Measurements from ENCODE around the gene SIAH2. TPM values are rescaled to one million over a fixed set of nuclear protein-coding genes. Genes with fewer than 3 reads are reported as not detected.
A peak's percentile ranks its signal among the peaks of the same experiment; 100 is the strongest.

SIAH2 gene
- total and polyA plus RNA-seq, 2 of the 8 experiments (the other 6 are each of a cell fraction or from before 2014, with no cell fraction given) = 23.9 to 34.2 TPM

DNA sequence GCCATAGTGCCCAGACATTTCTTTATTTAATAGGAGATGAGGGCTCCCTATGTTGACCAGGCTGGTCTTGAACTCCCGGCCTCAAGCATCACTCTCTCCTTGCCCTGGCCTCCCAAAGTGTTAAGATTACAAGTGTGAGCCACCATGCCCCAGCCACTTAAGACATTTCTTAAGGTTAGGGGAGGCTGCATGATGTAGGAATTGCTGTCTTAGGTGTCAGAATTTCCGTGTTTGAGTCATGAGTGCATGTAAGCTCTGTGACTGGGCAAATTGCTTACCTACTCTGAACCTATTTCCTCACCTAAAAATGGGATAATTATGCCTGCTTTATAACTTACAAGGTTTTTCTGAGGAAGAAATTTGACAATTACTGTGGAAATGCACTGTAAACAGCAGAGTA lies 34.2 kb upstream of the SIAH2 start:
- no peaks in the 10 kb centered on the region; the same call in 1 of the 2 replicates for H3K23me2 ChIP-seq (ENCODE audit: low read depth, low read length)
- H2AFZ ChIP-seq (ENCODE audit: low read length) = no peak overlapping the region
- WGBS, 2 experiments (ENCODE audit: extremely low coverage in 1 of 2, insufficient coverage in 1 of 2, insufficient read length in 1 of 2, insufficient replicate concordance in 2 of 2, low coverage in 1 of 2, low lambda C conversion rate in 2 of 2, missing lambda C conversion rate in 1 of 2) = 90% methylated on average over 2 of the region's 2 CpGs; no CpG with 5 or more reads in 1 of the 2 experiments
- no peak for FAIRE-seq
- no peak overlapping the region for H3K14ac ChIP-seq (ENCODE audit: insufficient read length)
- H2AK5ac ChIP-seq (ENCODE audit: low read depth, low read length) = no peak overlapping the region
- no peak overlapping the region for H4K5ac ChIP-seq (ENCODE audit: insufficient read length, low read depth, low read length)
- POLR2A ChIA-PET (ENCODE audit: partially characterized antibody) = interaction anchor here (0.7 kb wide), 2 partner anchors 37 to 322 kb away, joined by 3 read pairs; no protein-coding TSS in a partner anchor
- no peaks in the 10 kb centered on the region for H3K79me2 ChIP-seq (ENCODE audit: control insufficient read depth in 1 of 2, insufficient read depth in 2 of 2, low read length in 2 of 2)
- no peak overlapping the region for H3K18ac ChIP-seq (ENCODE audit: extremely low read depth, low read length)
- no peak overlapping the region for H3K4me2 ChIP-seq (ENCODE audit: insufficient read depth in 1 of 2, low read depth in 2 of 2, low read length in 2 of 2)
- no peaks in the 10 kb centered on the region for H3K9me3 ChIP-seq (ENCODE audit: insufficient read depth in 2 of 2, low read depth in 1 of 2, low read length in 1 of 2)
- H2BK20ac ChIP-seq (ENCODE audit: low read length) = no peak overlapping the region
- no peak overlapping the region for H2BK120ac ChIP-seq (replicated peaks; ENCODE audit: low read depth, low read length)
- H3K23ac ChIP-seq (ENCODE audit: insufficient read length) = no peak overlapping the region
- H3K27ac ChIP-seq (ENCODE audit: low read depth, low read length) = no peak overlapping the region
- no peaks in the 10 kb centered on the region for H3K79me1 ChIP-seq (ENCODE audit: low read depth, low read length)
- no peak overlapping the region for H2BK5ac ChIP-seq (ENCODE audit: low read depth, low read length)
- no peak overlapping the region for H3K56ac ChIP-seq (replicated peaks; ENCODE audit: insufficient read length, low read depth, low read length)
- peak overlapping the region; percentile 31 for H4K91ac ChIP-seq (replicated peaks; ENCODE audit: insufficient read length, low read length)
- H4K20me1 ChIP-seq (replicated peaks in 1 of 2; ENCODE audit: control insufficient read depth in 1 of 2, insufficient read depth in 2 of 2, low read length in 2 of 2) = no peaks in the 10 kb centered on the region
- no peaks in the 10 kb centered on the region for H3K27me3 ChIP-seq (replicated peaks in 1 of 4; ENCODE audit: control insufficient read depth in 3 of 4, extremely low read depth in 1 of 4, insufficient read depth in 3 of 4, low read length in 3 of 4)
- no peaks in the 10 kb centered on the region for H3K36me3 ChIP-seq (ENCODE audit: control insufficient read depth in 2 of 4, insufficient read depth in 4 of 4, low read length in 3 of 4)
- H2BK15ac ChIP-seq (ENCODE audit: low read length) = no peak overlapping the region
- no peak overlapping the region for H3K4ac ChIP-seq (replicated peaks; ENCODE audit: insufficient read length, low read depth, low read length)
- H3K9ac ChIP-seq (replicated peaks in 1 of 4; ENCODE audit: extremely low read depth in 1 of 4, low read depth in 3 of 4, low read length in 3 of 4) = no peak overlapping the region
- H3K4me1 ChIP-seq (replicated peaks in 1 of 4; ENCODE audit: control insufficient read depth in 3 of 4, insufficient read depth in 4 of 4, low read length in 3 of 4) = peaks cover 0 to 5% (median 0%) of the 10 kb centered on the region in 4 experiments; a peak in 1 of 7 replicates
- no peak overlapping the region for H3K4me3 ChIP-seq (ENCODE audit: extremely low read depth in 1 of 4, insufficient read depth in 2 of 4, low read depth in 3 of 4, low read length in 4 of 4)
- H2BK12ac ChIP-seq (ENCODE audit: low read depth, low read length) = no peak overlapping the region
- H4K8ac ChIP-seq (ENCODE audit: extremely low read depth, insufficient read depth, low read length) = no peak overlapping the region
- no peak for DNase-seq (ENCODE audit: low read depth in 1 of 2, low spot score in 2 of 2)
- CTCF ChIA-PET (ENCODE audit: partially characterized antibody) = interaction anchor here (1.5 to 3.6 kb wide), 2 partner anchors 9 to 40 kb away, joined by 3 to 17 read pairs; no protein-coding TSS in a partner anchor
- TF ChIP-seq POU5F1 (IDR thresholded peaks at IDR 0.05; ENCODE audit: low read depth, low read length) = no peak
- TF ChIP-seq CHD2 (IDR thresholded peaks at IDR 0.05; ENCODE audit: low read length) = no peak
- no peak for TF ChIP-seq KDM5A (IDR thresholded peaks at IDR 0.05; ENCODE audit: low read length)
- no peak for TF ChIP-seq RFX5 (IDR thresholded peaks at IDR 0.05; ENCODE audit: borderline replicate concordance, low read depth, low read length)
- TF ChIP-seq JUN (IDR thresholded peaks at IDR 0.05; ENCODE audit: low read depth, low read length) = no peak
- TF ChIP-seq EZH2 (IDR thresholded peaks at IDR 0.05; ENCODE audit: low read depth, low read length, severe bottlenecking) = no peak
